Thyroid gland (tissue), 4 donors: ENCODE data around the gene ISM2. TPM values are rescaled to one million over a fixed set of nuclear protein-coding genes. Genes with fewer than 3 reads are reported as not detected.
"Not testable (repeated sequence)": the region's sequence is repeated elsewhere in the genome, so short reads cannot be mapped to it uniquely, and the experiment has no call there.

Experiments used
- DNase-seq, 2 donors: peaks; one replicate each; pipeline ENCODE4 v3.0.0-alpha.2; 2019
- H3K27ac ChIP-seq, 3 donors: fragments of 200-600 bp; sonication (generic); 1 replicate in 2 of 3; 2 replicates in 1 of 3; pipeline ENCODE4 v1.5.1; 2016 to 2019; ENCODE audit warnings: mild to moderate bottlenecking in 1 of 3, moderate library complexity in 1 of 3
- H3K27me3 ChIP-seq: fragments of 200-600 bp; sonication (generic); one replicate; pipeline ENCODE4 v1.5.1; 2019
- H3K36me3 ChIP-seq, 2 donors: fragments of 200-600 bp; sonication (generic); one replicate each; pipeline ENCODE4 v1.5.1; 2016 to 2019
- H3K4me1 ChIP-seq, 2 donors: fragments of 200-600 bp; sonication (generic); one replicate each; pipeline ENCODE4 v1.5.1; 2017 to 2019
- H3K4me3 ChIP-seq, 3 donors: fragments of 200-600 bp; sonication (generic); replicated peaks in 1 of 3; 1 replicate in 2 of 3; 2 replicates in 1 of 3; pipeline ENCODE4 v1.5.1; 2016; ENCODE audit warnings: mild to moderate bottlenecking in 1 of 3
- H3K9me3 ChIP-seq: fragments of 200-600 bp; sonication (generic); one replicate; pipeline ENCODE4 v1.5.1; 2017
- POLR2A ChIP-seq, 2 donors: fragments of 450-650 bp; IDR thresholded peaks; one replicate each; pipeline ENCODE4 v1.6.1; 2017; ENCODE audit warnings: antibody characterized with exemption in 2 of 2, mild to moderate bottlenecking in 2 of 2, moderate library complexity in 1 of 2
- WGBS, 2 donors: methylation state at CpG; one replicate each; pipeline ENCODE4 v1.1.5; 2017; 5-methylcytosine and 5-hydroxymethylcytosine counted together
- intact Hi-C: fragments of 100-400 bp; cut with DNase I; formaldehyde crosslinking; loops from one replicate; pipeline ENCODE4 v1.15.1; 2023
- total RNA-seq, 4 donors: library from RNA; depleted of rRNA; stranded (reverse); fragments of >200 nt; gene quantifications; one replicate each; pipeline ENCODE4 v1.2.3, GENCODE V29; 2016
- TF ChIP-seq, protein P1 (sequence below), 6 experiments: fragments of 200-600 bp in 3 of 6; fragments of 450-650 bp in 3 of 6; sonication (generic) in 3 of 6; IDR thresholded peaks; one replicate each; pipeline ENCODE4 v1.5.1; 2016 to 2019; ENCODE audit warnings: antibody characterized with exemption in 6 of 6, mild to moderate bottlenecking in 2 of 6, inconsistent platforms in 1 of 6, moderate library complexity in 1 of 6

ISM2 gene
- total RNA-seq, 4 donors from 2014 or later = not detected

DNA sequence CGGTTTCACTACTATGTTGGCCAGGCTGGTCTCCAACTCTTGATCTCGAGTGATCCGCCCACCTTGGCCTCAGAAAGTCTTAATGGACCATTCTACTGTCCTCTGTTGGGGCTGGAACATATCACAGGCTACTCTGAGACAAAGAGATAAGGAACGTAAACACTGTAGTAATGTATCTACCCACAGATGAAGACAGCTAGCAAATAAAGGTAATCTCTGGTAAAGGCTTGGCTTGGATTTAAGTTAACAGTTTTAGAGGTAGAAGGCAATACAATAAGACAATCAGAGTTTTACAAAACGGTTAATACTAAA lies 44.6 kb upstream of the ISM2 start:
- intact Hi-C loops = no loop called here
- Histone ChIP-seq H3K4me3 (no peak overlapping the region), H3K27me3 (no peaks in the 10 kb centered on the region), H3K4me1 (peaks cover 0 to 9% of the 10 kb centered on the region in 2 donors), H3K27ac (peak overlapping the region in 2 of 3 donors; percentile 13 to 15), H3K36me3 (no peaks in the 10 kb centered on the region), H3K9me3 (no peaks in the 10 kb centered on the region)
- 80 to 81% methylated on average over 5 of the region's 5 CpGs for WGBS, 2 donors
- TF ChIP-seq, protein P1, sequence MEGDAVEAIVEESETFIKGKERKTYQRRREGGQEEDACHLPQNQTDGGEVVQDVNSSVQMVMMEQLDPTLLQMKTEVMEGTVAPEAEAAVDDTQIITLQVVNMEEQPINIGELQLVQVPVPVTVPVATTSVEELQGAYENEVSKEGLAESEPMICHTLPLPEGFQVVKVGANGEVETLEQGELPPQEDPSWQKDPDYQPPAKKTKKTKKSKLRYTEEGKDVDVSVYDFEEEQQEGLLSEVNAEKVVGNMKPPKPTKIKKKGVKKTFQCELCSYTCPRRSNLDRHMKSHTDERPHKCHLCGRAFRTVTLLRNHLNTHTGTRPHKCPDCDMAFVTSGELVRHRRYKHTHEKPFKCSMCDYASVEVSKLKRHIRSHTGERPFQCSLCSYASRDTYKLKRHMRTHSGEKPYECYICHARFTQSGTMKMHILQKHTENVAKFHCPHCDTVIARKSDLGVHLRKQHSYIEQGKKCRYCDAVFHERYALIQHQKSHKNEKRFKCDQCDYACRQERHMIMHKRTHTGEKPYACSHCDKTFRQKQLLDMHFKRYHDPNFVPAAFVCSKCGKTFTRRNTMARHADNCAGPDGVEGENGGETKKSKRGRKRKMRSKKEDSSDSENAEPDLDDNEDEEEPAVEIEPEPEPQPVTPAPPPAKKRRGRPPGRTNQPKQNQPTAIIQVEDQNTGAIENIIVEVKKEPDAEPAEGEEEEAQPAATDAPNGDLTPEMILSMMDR (IDR thresholded peaks at IDR 0.05) = no peak
- TF ChIP-seq POLR2A (IDR thresholded peaks at IDR 0.05) = no peak
- no peak for DNase-seq

DNA sequence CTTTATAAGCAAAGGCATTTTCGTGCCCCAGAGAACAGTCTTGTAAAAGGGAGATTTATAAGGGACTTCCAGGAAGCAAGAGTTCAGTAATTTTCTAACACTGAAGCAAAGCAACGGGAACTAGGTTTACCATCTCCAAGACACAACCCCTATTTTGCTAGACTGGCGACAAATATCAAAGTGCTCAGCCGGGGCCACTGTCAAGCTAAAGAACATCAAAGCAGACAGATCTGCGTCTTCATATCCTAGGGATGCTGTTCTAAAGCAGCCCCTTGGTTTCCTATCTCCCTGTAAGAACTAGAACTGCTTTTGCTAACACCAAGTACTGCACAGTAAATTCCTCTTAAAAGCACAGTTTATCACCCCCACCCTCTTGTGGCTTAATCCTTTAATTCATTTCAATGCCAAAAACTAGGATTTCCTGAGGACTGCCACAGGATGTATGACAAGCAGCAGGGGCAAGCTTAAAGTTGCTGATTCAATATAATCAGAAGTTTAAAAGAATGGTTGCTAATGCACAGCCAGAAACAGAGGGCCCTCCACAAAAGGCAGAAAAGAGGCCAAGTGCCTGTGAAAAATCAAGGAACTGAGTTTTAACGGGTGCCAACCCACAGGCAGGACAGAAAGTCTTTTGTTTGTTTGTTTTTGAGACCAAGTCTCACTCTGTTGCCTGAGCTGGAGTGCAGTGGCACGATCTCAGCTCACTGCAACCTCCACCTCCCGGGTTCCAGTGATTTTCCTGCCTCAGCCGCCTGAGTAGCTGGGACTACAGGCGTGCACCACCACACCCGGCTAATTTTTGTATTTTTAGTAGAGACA lies 44.0 kb upstream of the ISM2 start:
- Histone ChIP-seq H3K9me3 (no peaks in the 10 kb centered on the region), H3K4me1 (peaks cover 0 to 9% of the 10 kb centered on the region in 2 donors), H3K4me3 (no peak overlapping the region), H3K36me3 (no peaks in the 10 kb centered on the region), H3K27me3 (no peaks in the 10 kb centered on the region), H3K27ac (peak overlapping the region in 2 of 3 donors; percentile 13 to 15)
- WGBS, 2 donors = 69 to 76% methylated on average over 11 of the region's 11 CpGs
- TF ChIP-seq POLR2A (IDR thresholded peaks at IDR 0.05) = no peak
- TF ChIP-seq, protein P1 (IDR thresholded peaks at IDR 0.05) = no peak
- intact Hi-C loops = no loop called here
- no peak for DNase-seq

DNA sequence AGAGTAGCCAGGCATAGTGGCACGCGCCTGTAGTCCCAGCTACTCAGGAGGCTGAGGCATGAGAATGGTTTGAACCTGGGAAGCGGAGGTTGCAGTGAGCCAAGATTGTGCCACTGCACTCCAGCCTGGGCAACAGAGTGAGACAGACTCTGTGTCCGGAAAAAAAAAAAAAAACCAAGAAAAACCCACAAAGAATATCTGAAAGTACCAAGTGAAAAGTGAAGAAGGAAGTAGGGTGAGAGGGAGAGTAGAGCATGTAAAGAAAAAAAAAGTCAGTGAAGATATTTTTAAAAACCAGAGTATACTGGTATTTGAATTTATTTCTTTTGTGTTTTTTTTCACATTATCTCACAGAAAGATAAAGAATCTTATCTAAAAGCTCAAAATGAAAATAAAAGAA lies 43.3 kb upstream of the ISM2 start:
- Histone ChIP-seq H3K36me3 (no peaks in the 10 kb centered on the region), H3K9me3 (no peaks in the 10 kb centered on the region), H3K27ac (peak overlapping the region in 1 of 3 donors; percentile 13), H3K4me3 (no peak overlapping the region), H3K27me3 (no peaks in the 10 kb centered on the region), H3K4me1 (peaks cover 0 to 9% of the 10 kb centered on the region in 2 donors)
- TF ChIP-seq, protein P1 (IDR thresholded peaks at IDR 0.05) = no peak
- no peak for TF ChIP-seq POLR2A (IDR thresholded peaks at IDR 0.05)
- intact Hi-C loops = no loop called here
- WGBS, 2 donors = 78 to 93% methylated on average over 4 of the region's 4 CpGs
- DNase-seq = no peak

DNA sequence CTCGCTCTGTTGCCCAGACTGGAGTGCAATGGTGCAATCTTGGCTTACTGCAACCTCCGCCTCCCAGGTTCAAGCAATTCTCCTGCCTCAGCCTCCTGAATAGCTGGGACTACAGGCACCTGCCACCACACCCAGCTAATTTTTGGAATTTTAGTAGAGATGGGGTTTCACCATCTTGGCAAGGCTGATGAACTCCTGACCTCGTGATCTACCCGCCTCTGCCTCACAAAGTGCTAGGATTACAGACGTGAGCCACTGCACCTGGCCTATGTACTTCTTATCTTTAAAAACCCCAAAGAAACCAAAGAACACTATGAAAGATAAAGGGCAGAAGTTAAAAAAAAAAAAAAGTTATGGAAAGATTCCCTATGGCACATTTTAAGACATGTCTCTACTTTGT lies 38.3 kb upstream of the ISM2 start:
- H3K4me1 ChIP-seq, H3K27ac ChIP-seq, H3K27me3 ChIP-seq, DNase-seq, H3K9me3 ChIP-seq, H3K4me3 ChIP-seq, H3K36me3 ChIP-seq, intact Hi-C loops: not testable (repeated sequence)
- whole genome bisulfite sequencing, 2 donors = 94 to 99% methylated on average over 5 of the region's 5 CpGs

DNA sequence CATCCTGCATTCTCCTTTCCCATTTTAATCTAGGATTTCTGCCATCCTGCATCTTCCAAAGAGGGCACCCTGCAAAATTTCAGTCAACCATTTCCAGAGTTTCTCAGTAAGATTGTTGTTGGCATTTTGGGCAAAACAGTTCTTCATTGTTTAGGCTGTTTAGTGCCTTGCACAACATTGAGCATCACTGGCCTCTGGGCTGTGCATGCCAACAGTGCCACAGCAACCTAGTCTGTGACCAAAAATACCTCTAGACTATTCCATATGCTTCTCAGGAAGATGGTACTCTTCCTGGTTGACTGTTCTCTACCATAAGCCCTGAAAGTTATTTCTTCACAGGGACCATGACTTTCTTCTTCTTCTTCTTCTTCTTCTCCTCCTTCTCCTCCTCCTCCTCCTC lies 32.5 kb upstream of the ISM2 start:
- no peak overlapping the region for H3K27ac ChIP-seq
- H3K9me3 ChIP-seq = no peaks in the 10 kb centered on the region
- H3K4me3 ChIP-seq = no peak overlapping the region
- H3K36me3 ChIP-seq = no peaks in the 10 kb centered on the region
- DNase-seq = no peak
- H3K27me3 ChIP-seq = no peaks in the 10 kb centered on the region
- TF ChIP-seq, protein P1 (IDR thresholded peaks at IDR 0.05) = no peak
- TF ChIP-seq POLR2A (IDR thresholded peaks at IDR 0.05) = no peak
- H3K4me1 ChIP-seq = no peaks in the 10 kb centered on the region
- intact Hi-C loops = no loop called here
